ENCODE measurements around the gene SPAG16.
"Not testable (repeated sequence)": the region's sequence is repeated elsewhere in the genome, so short reads cannot be mapped to it uniquely, and the experiment has no call there.

Gene SPAG16

DNA sequence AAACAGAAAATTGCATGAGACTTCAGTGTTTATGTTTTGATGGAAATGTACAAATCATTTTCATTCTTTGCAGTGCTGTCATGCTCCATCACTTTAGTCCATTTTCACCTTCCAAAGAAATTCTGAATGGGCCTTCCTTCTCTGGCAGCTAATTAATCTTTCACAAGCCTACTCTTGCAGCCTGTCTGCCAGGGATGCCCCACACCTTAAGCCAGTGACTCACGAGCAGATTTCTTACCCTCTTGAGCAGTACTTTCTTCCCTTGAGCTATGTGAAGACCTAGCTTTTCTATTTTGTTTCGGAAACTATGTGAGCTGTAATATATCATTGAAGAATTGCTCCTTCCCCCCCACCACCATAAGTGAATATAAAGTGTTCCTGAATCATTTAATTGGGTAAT lies 722.3 kb downstream of the SPAG16 start:
- no peak for DNase-seq

DNA sequence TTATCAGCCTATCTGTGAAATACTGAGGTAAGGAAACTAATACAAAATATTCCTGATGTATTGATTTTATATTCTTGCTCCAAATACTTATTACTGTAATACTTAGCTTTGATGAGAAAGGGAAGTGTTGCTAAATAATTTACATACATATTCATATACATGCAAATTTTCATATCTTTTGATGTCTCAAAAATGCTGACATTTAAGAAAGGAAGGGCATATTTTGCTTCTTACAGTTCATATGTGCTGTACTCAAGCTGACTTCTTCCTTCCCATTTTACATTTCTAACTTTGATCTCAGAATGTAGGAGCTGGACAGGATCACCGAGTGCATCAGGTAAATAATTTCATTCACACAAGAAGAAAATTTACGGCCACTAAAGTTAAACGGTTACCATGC lies 727.4 kb downstream of the SPAG16 start:
- no peak for DNase-seq

- no peak for DNase-seq
These were observed 730.4 kb downstream of the SPAG16 start for GRCh38 chr2:214014551-214015220.

- no peak for DNase-seq
These were observed 735.1 kb downstream of the SPAG16 start for GRCh38 chr2:214019229-214019972.

GRCh38 chr2:214019973-214020345 lies 735.7 kb downstream of the SPAG16 start:
- DNase-seq = no peak

DNA sequence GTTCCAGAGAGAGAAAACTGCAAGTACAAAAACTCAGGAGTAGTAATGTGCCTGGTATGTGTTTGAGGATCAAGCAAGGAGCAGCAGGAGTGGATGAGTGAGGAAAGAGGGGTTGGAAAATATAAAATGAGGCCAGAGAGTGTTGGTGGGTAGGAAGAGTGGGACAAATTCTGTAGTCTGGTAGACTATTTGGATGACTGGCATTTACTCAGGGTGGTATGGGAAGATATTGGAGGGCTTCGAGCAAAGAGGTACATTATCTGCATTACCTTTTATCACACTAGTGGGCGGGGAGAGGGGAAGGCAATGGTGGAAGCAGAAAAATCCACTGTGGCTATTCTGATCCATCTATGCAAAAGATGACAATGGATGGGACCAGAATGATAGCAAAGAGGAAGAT lies 744.9 kb downstream of the SPAG16 start:
- DNase-seq = no peak

GRCh38 chr2:214031566-214031965 lies 747.3 kb downstream of the SPAG16 start:
- DNase-seq = no peak

- DNase-seq = no peak
These were observed 750.2 kb downstream of the SPAG16 start for GRCh38 chr2:214034417-214034816.

- no peak for DNase-seq
These were observed 751.0 kb downstream of the SPAG16 start for GRCh38 chr2:214035091-214035852.

GRCh38 chr2:214035921-214036320 lies 751.7 kb downstream of the SPAG16 start:
- no peak for DNase-seq

- DNase-seq = no peak
These were observed 753.9 kb downstream of the SPAG16 start for GRCh38 chr2:214038186-214038585.

GRCh38 chr2:214050731-214051130 lies 766.5 kb downstream of the SPAG16 start:
- DNase-seq = no peak

DNA sequence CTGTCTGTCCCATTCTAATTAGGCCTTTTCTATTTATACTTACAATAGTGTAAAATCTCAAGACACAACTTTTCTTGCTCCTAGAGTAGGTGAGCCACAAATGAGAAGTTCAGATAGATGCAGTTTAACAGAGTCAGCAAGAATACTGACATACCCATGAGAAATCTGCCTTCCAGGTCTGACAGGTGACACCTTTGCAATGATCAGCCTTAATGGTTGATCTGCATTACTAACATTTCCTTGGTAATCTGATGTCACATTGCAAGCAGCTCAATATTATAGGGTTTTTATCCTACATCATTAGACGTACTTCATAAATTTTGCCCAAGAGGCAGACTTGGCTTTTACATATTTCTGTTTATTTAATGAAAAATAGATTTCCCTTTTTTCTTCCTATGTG lies 767.3 kb downstream of the SPAG16 start:
- no peak for DNase-seq

GRCh38 chr2:214052235-214052634 lies 768.0 kb downstream of the SPAG16 start:
- DNase-seq = no peak

GRCh38 chr2:214057986-214058385 lies 773.7 kb downstream of the SPAG16 start:
- DNase-seq = no peak

DNA sequence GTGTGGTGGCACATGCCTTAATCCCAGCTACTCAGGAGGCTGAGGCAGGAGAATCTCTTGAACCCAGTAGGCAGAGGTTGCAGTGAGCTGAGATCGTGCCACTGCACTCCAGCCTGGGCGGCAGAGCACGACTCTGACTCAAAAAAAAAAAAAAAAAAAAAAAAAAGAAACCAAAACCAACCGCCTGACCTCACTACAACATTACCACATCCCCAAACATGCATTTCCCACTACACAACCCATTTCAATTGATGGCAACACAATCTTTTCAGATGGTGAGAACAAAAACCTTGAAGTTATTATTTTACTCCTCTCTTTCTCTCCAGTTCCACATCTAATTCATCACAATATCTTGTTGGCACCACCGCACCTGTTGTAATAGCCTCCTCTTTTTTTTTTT lies 778.0 kb downstream of the SPAG16 start:
- DNase-seq = not testable (repeated sequence)

DNA sequence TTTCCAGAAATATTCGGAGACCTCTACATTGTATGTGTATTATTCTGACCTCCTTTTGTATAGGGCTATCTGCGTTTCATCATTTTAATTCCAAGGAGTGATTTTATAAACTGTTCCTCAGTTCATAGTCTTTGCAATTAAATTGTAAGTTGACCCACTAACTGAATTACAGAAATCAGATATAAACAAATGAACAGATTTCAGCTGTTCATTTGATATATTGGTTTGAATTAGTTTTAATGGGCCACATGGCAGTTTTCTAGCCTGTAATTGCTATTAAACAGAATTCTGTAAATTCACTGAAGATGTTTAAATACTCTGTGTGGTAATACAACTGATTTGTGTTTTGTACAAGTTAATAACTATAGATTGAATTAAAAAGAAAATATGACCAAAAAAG lies 780.2 kb downstream of the SPAG16 start:
- DNase-seq = no peak

- DNase-seq = no peak
These were observed 782.6 kb downstream of the SPAG16 start for GRCh38 chr2:214066862-214067261.

DNA sequence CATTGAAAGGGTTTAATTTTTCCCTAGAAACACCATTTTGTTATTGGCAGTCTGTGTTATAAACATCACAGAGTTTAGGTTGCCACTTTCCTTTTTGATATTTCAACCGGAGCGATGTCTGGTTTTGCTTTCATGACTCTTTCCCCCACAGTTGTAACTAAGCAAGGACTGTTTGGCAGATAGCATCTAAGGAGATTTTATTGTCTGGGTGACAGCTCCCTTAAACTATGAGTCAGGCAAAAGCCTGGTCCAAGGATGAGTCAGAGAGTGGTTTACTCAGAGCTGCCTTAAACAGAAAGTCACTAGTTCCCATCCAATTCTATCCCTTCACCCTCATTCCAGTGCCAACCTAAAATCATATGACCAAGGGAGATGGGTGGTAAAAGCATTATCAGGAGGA lies 785.0 kb downstream of the SPAG16 start:
- no peak for DNase-seq

- no peak for DNase-seq
These were observed 791.2 kb downstream of the SPAG16 start for GRCh38 chr2:214075456-214075855.

DNA sequence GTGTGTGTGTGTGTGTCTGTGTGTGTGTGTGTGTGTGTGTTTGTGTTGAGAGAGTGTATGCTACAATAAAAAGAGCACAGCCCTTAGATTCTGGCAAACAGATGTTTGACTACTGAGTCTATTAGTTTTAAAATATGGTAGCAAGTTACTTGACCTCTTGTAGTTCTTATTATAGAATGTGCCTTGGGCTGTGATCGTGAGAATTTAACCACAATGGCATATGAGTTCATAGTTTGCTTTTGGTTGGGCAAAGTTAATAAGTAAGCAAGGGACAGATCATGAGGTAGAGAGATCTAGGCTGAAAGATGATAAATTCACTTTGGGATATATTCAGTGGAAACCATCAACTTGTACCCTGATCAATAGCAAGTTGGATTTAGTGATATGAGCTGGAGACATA lies 792.3 kb downstream of the SPAG16 start:
- no peak for DNase-seq

- DNase-seq = no peak
These were observed 793.5 kb downstream of the SPAG16 start for GRCh38 chr2:214077727-214078126.

DNA sequence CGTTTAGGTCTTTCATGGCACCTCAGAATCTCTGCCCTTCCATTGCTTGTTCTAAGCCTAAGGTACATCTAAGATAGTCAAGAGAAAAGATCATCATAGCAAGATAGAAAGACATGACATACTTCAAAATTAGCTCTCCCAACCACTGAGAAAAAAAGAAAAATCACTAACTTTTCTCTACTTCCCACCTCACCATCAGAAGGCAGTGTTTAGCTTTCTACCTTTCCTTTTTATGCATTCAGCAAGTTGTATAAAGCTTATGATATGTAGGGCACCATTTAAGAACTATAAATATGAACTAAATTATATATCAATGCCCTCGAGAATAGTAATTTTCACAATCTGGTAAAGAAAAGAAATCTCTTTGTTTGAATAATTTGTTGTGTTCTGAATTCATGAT lies 794.8 kb downstream of the SPAG16 start:
- no peak for DNase-seq

DNA sequence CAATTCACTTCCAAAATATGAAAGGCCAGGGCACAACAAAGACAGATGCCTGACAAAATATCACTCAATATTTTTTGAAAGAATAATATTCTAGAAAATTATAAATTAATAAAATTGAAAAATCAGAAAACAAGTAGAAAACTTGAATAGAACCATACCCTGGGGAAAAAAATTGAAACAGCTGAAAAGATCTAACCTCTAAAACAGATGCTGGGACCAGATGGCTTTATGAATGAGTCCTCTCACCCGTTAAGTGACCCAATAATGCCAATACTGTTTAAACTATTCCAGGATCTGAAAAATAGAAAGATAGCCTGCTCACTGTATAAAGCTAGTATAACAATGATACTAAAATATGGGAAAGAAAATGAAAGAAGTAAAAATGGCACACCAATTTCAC lies 804.3 kb downstream of the SPAG16 start:
- DNase-seq = no peak
